ENCODE measurements around the gene YOD1. TPM values are rescaled to one million over a fixed set of nuclear protein-coding genes. Genes with fewer than 3 reads are reported as not detected.

YOD1 gene
- total and polyA plus RNA-seq, 8 donors: 1.1 to 4.0 (median 2.3) TPM

GRCh38 chr1:207021139-207021861, 29.7 kb downstream of the YOD1 start:
- Histone ChIP-seq H3K27me3 (no peaks in the 10 kb centered on the region), H3K27ac (no peak overlapping the region), H3K9me3 (no peaks in the 10 kb centered on the region), H3K4me3 (no peak overlapping the region), H3K36me3 (peaks cover 0 to 12% (median 5%) of the 10 kb centered on the region in 3 donors), H3K4me1 (peaks cover 26 to 38% (median 32%) of the 10 kb centered on the region in 3 donors)
- intact Hi-C loops (cut with DNase I): no loop called here
- TF ChIP-seq, protein P1, sequence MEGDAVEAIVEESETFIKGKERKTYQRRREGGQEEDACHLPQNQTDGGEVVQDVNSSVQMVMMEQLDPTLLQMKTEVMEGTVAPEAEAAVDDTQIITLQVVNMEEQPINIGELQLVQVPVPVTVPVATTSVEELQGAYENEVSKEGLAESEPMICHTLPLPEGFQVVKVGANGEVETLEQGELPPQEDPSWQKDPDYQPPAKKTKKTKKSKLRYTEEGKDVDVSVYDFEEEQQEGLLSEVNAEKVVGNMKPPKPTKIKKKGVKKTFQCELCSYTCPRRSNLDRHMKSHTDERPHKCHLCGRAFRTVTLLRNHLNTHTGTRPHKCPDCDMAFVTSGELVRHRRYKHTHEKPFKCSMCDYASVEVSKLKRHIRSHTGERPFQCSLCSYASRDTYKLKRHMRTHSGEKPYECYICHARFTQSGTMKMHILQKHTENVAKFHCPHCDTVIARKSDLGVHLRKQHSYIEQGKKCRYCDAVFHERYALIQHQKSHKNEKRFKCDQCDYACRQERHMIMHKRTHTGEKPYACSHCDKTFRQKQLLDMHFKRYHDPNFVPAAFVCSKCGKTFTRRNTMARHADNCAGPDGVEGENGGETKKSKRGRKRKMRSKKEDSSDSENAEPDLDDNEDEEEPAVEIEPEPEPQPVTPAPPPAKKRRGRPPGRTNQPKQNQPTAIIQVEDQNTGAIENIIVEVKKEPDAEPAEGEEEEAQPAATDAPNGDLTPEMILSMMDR (IDR thresholded peaks at IDR 0.05): no peak
- 74 to 76% methylated on average over 8 of the region's 8 CpGs for WGBS, 2 donors
- ATAC-seq (no peak), DNase-seq (no peak), FAIRE-seq (no peak)

DNA sequence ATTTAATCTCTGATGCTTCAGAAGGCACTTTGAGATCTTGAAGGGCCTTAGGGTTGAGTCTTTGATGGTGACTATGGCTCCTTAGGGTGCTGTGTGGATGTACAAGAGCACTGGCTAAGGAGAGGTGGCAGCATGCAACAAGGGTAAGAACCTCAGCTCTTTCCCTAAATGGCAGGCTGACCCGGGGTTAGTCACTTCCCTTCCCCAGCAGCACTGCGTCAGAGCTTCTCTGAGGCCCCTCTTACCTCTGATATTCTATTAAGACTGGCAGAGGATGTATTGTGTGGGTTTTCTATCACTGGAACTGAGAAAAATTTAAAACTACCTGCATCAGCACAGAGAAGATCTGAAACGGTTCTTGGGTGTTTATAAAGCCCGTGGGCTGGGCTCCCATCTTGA, 30.3 kb downstream of the YOD1 start:
- no peak for FAIRE-seq
- no peak for DNase-seq
- Histone ChIP-seq H3K4me1 (peaks cover 20 to 32% (median 27%) of the 10 kb centered on the region in 3 donors), H3K9me3 (no peaks in the 10 kb centered on the region), H3K36me3 (peaks cover 0 to 12% (median 5%) of the 10 kb centered on the region in 3 donors), H3K27me3 (no peaks in the 10 kb centered on the region), H3K4me3 (no peak overlapping the region), H3K27ac (no peak overlapping the region)
- WGBS, 2 donors: 79 to 82% methylated on average over 4 of the region's 4 CpGs
- TF ChIP-seq, protein P1 (IDR thresholded peaks at IDR 0.05): no peak
- intact Hi-C loops (cut with DNase I): no loop called here
- no peak for ATAC-seq

DNA sequence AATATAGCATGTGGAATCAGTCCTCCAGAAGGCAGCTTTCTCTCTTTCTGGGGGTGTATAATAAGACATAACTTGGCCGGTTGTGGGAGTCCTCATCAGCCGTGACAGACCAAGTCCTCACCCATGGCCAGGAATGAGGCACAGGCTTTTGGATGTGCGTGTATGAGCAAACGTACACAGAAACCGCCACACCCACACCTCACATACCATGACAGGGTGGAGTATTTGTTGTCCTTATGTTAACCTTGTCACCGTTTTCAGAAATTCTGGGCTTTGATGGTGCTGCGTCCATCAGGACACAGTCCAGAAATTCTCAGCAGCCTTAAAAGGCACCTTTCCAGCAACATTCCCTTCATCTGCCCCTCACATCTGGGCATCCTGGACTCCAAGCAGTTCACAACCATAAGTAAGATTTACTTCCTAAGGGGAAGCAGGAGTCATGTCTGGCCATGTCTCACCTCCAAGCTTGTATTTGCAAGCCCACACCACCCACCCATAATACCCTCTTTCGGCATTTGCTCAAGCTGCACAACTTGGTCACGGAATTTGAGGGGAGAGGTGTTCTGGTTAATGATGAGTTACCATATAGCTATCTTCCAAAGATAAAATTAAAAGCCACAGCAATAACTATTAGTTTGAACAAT, 30.8 kb downstream of the YOD1 start:
- peak in 1 of 4 donors; percentile 13 for ATAC-seq
- TF ChIP-seq, protein P1 (IDR thresholded peaks at IDR 0.05): no peak
- DNase-seq: no peak
- Histone ChIP-seq H3K4me1 (peaks cover 15 to 27% (median 21%) of the 10 kb centered on the region in 3 donors), H3K36me3 (peaks cover 0 to 12% (median 5%) of the 10 kb centered on the region in 3 donors), H3K27me3 (no peaks in the 10 kb centered on the region), H3K9me3 (no peaks in the 10 kb centered on the region), H3K4me3 (no peak overlapping the region), H3K27ac (no peak overlapping the region)
- intact Hi-C loops (cut with DNase I): no loop called here
- WGBS, 2 donors: 68 to 80% methylated on average over 9 of the region's 9 CpGs
- FAIRE-seq: no peak

DNA sequence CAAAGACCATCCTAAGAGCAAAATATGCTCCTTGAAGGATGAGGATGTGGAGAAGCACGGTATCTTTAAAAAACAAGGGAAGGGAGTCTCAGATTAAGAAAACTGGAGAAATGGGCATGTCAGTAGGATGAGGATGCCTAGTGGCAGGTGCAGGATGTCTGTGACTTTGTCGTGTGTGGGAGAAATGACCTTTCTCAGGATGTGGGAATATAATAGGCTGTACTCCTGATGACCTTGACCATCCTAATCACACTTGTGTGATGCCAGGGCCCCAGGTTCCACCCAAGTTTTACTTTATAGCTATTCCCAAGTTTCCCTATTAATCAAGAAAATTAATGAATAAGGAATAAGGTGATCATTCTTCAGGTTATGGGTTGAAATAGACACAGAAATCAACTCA, 31.3 kb downstream of the YOD1 start:
- no peak overlapping the region for H3K4me3 ChIP-seq
- FAIRE-seq: no peak
- H3K9me3 ChIP-seq: no peaks in the 10 kb centered on the region
- intact Hi-C loops (cut with DNase I): no loop called here
- H3K36me3 ChIP-seq: peaks cover 0 to 12% (median 5%) of the 10 kb centered on the region in 3 donors
- no peaks in the 10 kb centered on the region for H3K27me3 ChIP-seq
- peaks cover 11 to 22% (median 17%) of the 10 kb centered on the region in 3 donors for H3K4me1 ChIP-seq
- no peak for ATAC-seq
- 44 to 56% methylated on average over 2 of the region's 2 CpGs for WGBS, 2 donors
- TF ChIP-seq, protein P1 (IDR thresholded peaks at IDR 0.05): no peak
- H3K27ac ChIP-seq: no peak overlapping the region
- no peak for DNase-seq

- H3K27ac ChIP-seq: no peak overlapping the region
- peak in 1 of 4 donors; percentile 13 for ATAC-seq
Observed at GRCh38 chr1:207019161-207019560, 31.8 kb downstream of the YOD1 start.

More at GRCh38 chr1:207019161-207019560, 31.8 kb downstream of the YOD1 start:
- TF ChIP-seq, protein P1 (IDR thresholded peaks at IDR 0.05): no peak
- Histone ChIP-seq H3K4me1 (peaks cover 6 to 17% (median 12%) of the 10 kb centered on the region in 3 donors), H3K27me3 (no peaks in the 10 kb centered on the region), H3K4me3 (no peak overlapping the region), H3K9me3 (no peaks in the 10 kb centered on the region), H3K36me3 (peaks cover 0 to 12% (median 5%) of the 10 kb centered on the region in 3 donors)
- intact Hi-C loops (cut with DNase I): no loop called here
- FAIRE-seq (no peak), DNase-seq (no peak)
- 89 to 93% methylated on average over 2 of the region's 2 CpGs for WGBS, 2 donors
